Smooth muscle cell (in vitro differentiated cells): ENCODE measurements around the gene EDDM13. TPM values are rescaled to one million over a fixed set of nuclear protein-coding genes. Genes with fewer than 3 reads are reported as not detected.
"Not testable (repeated sequence)": the region's sequence is repeated elsewhere in the genome, so short reads cannot be mapped to it uniquely, and the experiment has no call there.

Source experiments
- DNase-seq: peaks from one replicate; lab custom pipeline; 2025; ENCODE audit not compliant: unreplicated experiment; lab: John Stamatoyannopoulos, UW
- H2AFZ ChIP-seq: fragments of 200-600 bp; sonication (generic); 2 replicates; pipeline ENCODE4 v1.6.0; 2016; ENCODE audit warnings: antibody characterized with exemption, low read depth, mild to moderate bottlenecking
- H3F3A ChIP-seq: fragments of 200-600 bp; sonication (generic); 2 replicates; pipeline ENCODE4 v1.6.0; 2017; ENCODE audit warnings: antibody characterized with exemption, low read depth
- H3K27ac ChIP-seq: fragments of 200-600 bp; sonication (generic); 2 replicates; pipeline ENCODE4 v1.5.1; 2016; ENCODE audit warnings: low read depth, mild to moderate bottlenecking
- H3K27me3 ChIP-seq: fragments of 200-600 bp; sonication (generic); 2 replicates; pipeline ENCODE4 v1.6.1; 2016; ENCODE audit warnings: low read depth, mild to moderate bottlenecking
- H3K36me3 ChIP-seq: fragments of 200-600 bp; sonication (generic); 2 replicates; pipeline ENCODE4 v1.5.1; 2016; ENCODE audit warnings: low read depth
- H3K4me1 ChIP-seq: fragments of 200-600 bp; sonication (generic); 2 replicates; pipeline ENCODE4 v1.5.1; 2016; ENCODE audit warnings: low read depth
- H3K4me2 ChIP-seq: fragments of 200-600 bp; sonication (generic); 2 replicates; pipeline ENCODE4 v1.6.0; 2016; ENCODE audit warnings: mild to moderate bottlenecking
- H3K4me3 ChIP-seq: fragments of 200-600 bp; sonication (generic); 2 replicates; pipeline ENCODE4 v1.5.1; 2016; ENCODE audit warnings: mild to moderate bottlenecking
- H3K79me2 ChIP-seq: fragments of 200-600 bp; sonication (generic); 2 replicates; pipeline ENCODE4 v1.6.0; 2016; ENCODE audit warnings: low read depth, mild to moderate bottlenecking
- H3K9ac ChIP-seq: fragments of 200-600 bp; sonication (generic); 2 replicates; pipeline ENCODE4 v1.6.0; 2016; ENCODE audit warnings: low read depth
- H3K9me3 ChIP-seq: fragments of 200-600 bp; sonication (generic); replicated peaks from 2 replicates; pipeline ENCODE4 v1.5.1; 2016; ENCODE audit warnings: low read depth
- H4K20me1 ChIP-seq: fragments of 200-600 bp; sonication (generic); 2 replicates; pipeline ENCODE4 v1.6.0; 2016; ENCODE audit warnings: low read depth
- CTCF ChIP-seq: fragments of 200-600 bp; sonication (generic); IDR thresholded peaks from 2 replicates; pipeline ENCODE4 v1.5.1; 2017; ENCODE audit warnings: borderline replicate concordance, mild to moderate bottlenecking, antibody characterized with exemption; ENCODE audit not compliant: insufficient read depth, poor library complexity, severe bottlenecking
- WGBS: methylation state at CpG from one replicate; pipeline ENCODE4 v1.1.7; 2016; ENCODE audit warnings: low lambda C conversion rate; 5-methylcytosine and 5-hydroxymethylcytosine counted together
- polyA plus RNA-seq: library from polyadenylated mRNA; unstranded; fragments of >200 nt; fragmentation: Nextera tagmentation; extraction: Ambion mirVana; gene quantifications from 2 replicates; pipeline ENCODE4 v1.2.1, GENCODE V29; 2016
- total RNA-seq: library from RNA; depleted of rRNA; stranded (reverse); fragments of >200 nt; gene quantifications from 2 replicates; pipeline ENCODE4 v1.2.3, GENCODE V29; 2014

EDDM13 gene
- total and polyA plus RNA-seq, 2 experiments from 2014 or later, result 0.58 TPM; not detected in 1

- H4K20me1 ChIP-seq, result no peaks in the 10 kb centered on the region
- no peaks in the 10 kb centered on the region for H3F3A ChIP-seq
- H3K4me2 ChIP-seq, result no peak overlapping the region
- TF ChIP-seq CTCF, result no peak
- H3K79me2 ChIP-seq, result no peaks in the 10 kb centered on the region
- no peak overlapping the region for H3K4me3 ChIP-seq
- no peak overlapping the region for H2AFZ ChIP-seq
- H3K36me3 ChIP-seq, result no peaks in the 10 kb centered on the region
- H3K27me3 ChIP-seq, result no peaks in the 10 kb centered on the region
- H3K4me1 ChIP-seq, result no peaks in the 10 kb centered on the region
- 92% methylated on average over 11 of the region's 11 CpGs for WGBS
- H3K9me3 ChIP-seq, result no peaks in the 10 kb centered on the region
- no peak overlapping the region for H3K9ac ChIP-seq
- no peak overlapping the region for H3K27ac ChIP-seq
- no peak for DNase-seq
Measured at GRCh38 chr19:56306016-56306415, 33.5 kb downstream of the EDDM13 start.

GRCh38 chr19:56307062-56307461, 34.5 kb downstream of the EDDM13 start:
- H3K4me1 ChIP-seq, H2AFZ ChIP-seq, H4K20me1 ChIP-seq, H3K27me3 ChIP-seq, DNase-seq, H3K4me2 ChIP-seq, H3K4me3 ChIP-seq, H3K9ac ChIP-seq, H3K36me3 ChIP-seq, H3F3A ChIP-seq, H3K27ac ChIP-seq, H3K9me3 ChIP-seq, H3K79me2 ChIP-seq: not testable (repeated sequence)
- WGBS, result 91% methylated on average over 6 of the region's 6 CpGs

GRCh38 chr19:56308792-56309191, 36.2 kb downstream of the EDDM13 start:
- Histone ChIP-seq H3F3A (no peaks in the 10 kb centered on the region), H3K4me1 (peaks cover 4% of the 10 kb centered on the region), H3K4me3 (no peak overlapping the region), H3K27me3 (no peaks in the 10 kb centered on the region), H3K79me2 (peaks cover 11% of the 10 kb centered on the region), H3K9me3 (no peaks in the 10 kb centered on the region), H4K20me1 (no peaks in the 10 kb centered on the region), H3K4me2 (no peak overlapping the region), H2AFZ (no peak overlapping the region), H3K9ac (no peak overlapping the region), H3K36me3 (no peaks in the 10 kb centered on the region), H3K27ac (no peak overlapping the region)
- no peak for TF ChIP-seq CTCF
- WGBS, result 95% methylated on average over 7 of the region's 7 CpGs
- no peak for DNase-seq

- Histone ChIP-seq H3K36me3 (no peaks in the 10 kb centered on the region), H4K20me1 (no peaks in the 10 kb centered on the region), H3K27me3 (no peaks in the 10 kb centered on the region), H3K4me1 (peaks cover 5% of the 10 kb centered on the region), H3K9ac (no peak overlapping the region), H3K4me2 (no peak overlapping the region), H3K27ac (no peak overlapping the region), H3K4me3 (no peak overlapping the region), H3F3A (no peaks in the 10 kb centered on the region), H3K9me3 (no peaks in the 10 kb centered on the region), H2AFZ (no peak overlapping the region), H3K79me2 (peaks cover 11% of the 10 kb centered on the region)
- TF ChIP-seq CTCF, result peak; percentile 73
- 70% methylated on average over 11 of the region's 11 CpGs for WGBS
- no peak for DNase-seq
Measured at GRCh38 chr19:56309511-56310185, 37.1 kb downstream of the EDDM13 start.
